ENCODE data around the gene BNC2.

Gene BNC2

DNA sequence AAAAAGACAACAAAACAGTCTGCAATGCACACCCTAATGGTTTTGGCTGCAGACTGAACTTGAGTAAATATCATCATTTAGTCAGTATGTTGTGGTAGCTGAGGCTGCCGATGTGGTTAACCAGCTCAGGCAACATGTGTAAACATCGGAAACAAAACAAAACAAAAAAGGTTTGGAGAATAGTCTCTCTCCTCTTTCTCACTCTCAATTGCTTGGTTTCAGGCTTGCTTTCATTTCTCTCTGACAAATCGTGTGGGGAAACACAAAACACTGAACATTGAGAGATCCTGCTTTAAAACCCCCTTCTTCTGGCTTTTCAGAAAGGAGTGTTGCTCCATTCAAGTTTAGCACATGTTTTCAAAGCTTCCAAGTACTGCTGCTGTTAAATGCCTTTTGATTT, 453.3 kb downstream of the BNC2 start:
- Histone ChIP-seq H3K36me3 (ENCODE audit: control insufficient read depth, insufficient read depth, low read length) (no peaks in the 10 kb centered on the region), H3K4me3 (ENCODE audit: low read length) (no peak overlapping the region), H3K9ac (ENCODE audit: low read length) (no peak overlapping the region), H3K9me3 (ENCODE audit: control insufficient read depth, low read length) (no peaks in the 10 kb centered on the region), H3K4me1 (ENCODE audit: control insufficient read depth, insufficient read depth, low read length) (peaks cover 3% of the 10 kb centered on the region), H3K27me3 (ENCODE audit: control insufficient read depth, insufficient read depth, low read length) (no peaks in the 10 kb centered on the region)

DNA sequence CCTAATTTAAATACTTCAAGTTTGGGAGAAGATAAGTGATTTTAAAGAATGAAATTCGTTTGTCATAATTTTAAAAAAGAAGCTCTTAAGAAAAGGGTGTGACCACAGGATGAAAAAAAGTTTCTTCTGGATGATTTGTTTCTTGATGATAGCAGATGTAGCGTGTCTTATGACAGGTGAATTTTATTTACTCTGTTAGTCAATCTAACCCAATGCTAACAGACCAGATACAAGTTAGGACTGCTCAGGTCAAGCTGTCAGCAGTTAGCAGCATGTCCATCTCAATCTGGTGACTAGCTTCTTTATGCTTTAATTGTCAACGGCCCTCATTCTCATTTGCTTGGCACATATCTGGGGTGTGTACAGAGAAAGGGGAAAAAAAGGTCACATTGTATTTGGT, 456.0 kb downstream of the BNC2 start:
- H3K36me3 ChIP-seq (ENCODE audit: control insufficient read depth, insufficient read depth, low read length), result no peaks in the 10 kb centered on the region
- H3K4me3 ChIP-seq (ENCODE audit: low read length), result no peak overlapping the region
- no peak overlapping the region for H3K9ac ChIP-seq (ENCODE audit: low read length)
- H3K4me1 ChIP-seq (ENCODE audit: control insufficient read depth, insufficient read depth, low read length), result peaks cover 3% of the 10 kb centered on the region
- H3K9me3 ChIP-seq (ENCODE audit: control insufficient read depth, low read length), result no peaks in the 10 kb centered on the region
- H3K27me3 ChIP-seq (ENCODE audit: control insufficient read depth, insufficient read depth, low read length), result no peaks in the 10 kb centered on the region

DNA sequence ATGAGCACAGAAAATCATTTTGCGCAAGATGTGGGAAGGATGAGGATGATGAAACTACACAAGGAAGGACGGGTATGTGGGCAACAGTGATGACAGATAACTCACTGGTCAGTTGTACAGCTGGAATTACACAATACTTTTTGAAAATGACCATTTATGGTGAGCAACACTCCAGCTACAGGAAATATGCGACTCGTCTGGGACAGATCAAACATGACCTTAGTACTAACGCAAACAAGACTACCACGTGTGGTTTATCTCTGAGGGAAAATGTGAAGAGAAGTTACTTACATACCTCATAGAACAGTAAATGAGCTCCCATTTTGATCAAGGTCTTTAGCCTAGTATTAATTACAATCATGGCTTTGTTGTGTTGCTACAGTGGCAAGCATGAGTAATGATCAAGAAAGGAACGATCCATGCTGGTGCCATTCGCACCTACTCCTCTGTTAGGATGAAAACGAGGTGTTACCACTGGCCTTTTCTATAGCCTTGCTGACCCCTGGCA, 456.9 kb downstream of the BNC2 start:
- Histone ChIP-seq H3K9ac (ENCODE audit: low read length) (no peak overlapping the region), H3K4me1 (ENCODE audit: control insufficient read depth, insufficient read depth, low read length) (peaks cover 3% of the 10 kb centered on the region), H3K36me3 (ENCODE audit: control insufficient read depth, insufficient read depth, low read length) (no peaks in the 10 kb centered on the region), H3K27me3 (ENCODE audit: control insufficient read depth, insufficient read depth, low read length) (no peaks in the 10 kb centered on the region), H3K4me3 (ENCODE audit: low read length) (no peak overlapping the region), H3K9me3 (ENCODE audit: control insufficient read depth, low read length) (no peaks in the 10 kb centered on the region)

DNA sequence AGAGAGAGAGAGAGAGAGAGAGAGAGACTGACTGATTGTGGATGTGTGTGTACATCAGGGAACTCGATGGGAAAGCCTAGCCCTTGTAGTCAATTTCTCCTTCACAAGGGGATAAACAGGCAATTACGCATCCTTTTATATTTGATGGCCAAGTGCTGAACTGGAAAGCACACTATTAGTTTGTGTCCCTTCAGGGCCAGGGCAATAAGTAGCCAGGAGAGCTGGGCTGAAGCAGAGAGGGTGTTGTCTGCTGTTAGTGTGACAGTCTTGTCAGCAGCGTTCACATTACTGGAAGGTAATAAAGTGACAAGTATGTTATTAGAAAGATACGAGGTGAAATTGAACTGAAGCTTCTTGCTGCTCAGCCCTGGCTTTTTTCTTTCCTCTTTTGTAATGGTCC, 457.7 kb downstream of the BNC2 start:
- no peaks in the 10 kb centered on the region for H3K27me3 ChIP-seq (ENCODE audit: control insufficient read depth, insufficient read depth, low read length)

DNA sequence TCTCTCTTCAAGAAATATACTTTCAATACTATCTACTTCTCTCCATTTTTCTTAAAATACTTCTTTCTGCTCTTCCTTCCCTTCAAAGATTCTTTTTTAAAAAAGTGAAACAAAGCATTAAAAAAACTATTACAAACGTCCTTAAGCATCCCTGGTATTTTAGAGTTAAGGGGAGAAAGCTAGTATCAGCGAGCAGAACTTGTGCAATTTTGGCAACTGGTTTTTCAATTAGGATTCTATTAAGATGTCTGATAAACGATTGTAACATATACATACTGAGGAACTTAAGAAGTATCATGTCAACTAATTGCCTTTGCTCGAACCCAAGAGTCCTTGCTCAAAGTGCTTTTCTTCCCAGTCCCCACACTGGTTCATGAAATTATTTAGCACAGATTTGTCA, 459.2 kb downstream of the BNC2 start:
- H3K36me3 ChIP-seq (ENCODE audit: control insufficient read depth, insufficient read depth, low read length), result no peaks in the 10 kb centered on the region
- H3K9me3 ChIP-seq (ENCODE audit: control insufficient read depth, low read length), result no peaks in the 10 kb centered on the region
- H3K4me1 ChIP-seq (ENCODE audit: control insufficient read depth, insufficient read depth, low read length), result peaks cover 3% of the 10 kb centered on the region
- no peak overlapping the region for H3K9ac ChIP-seq (ENCODE audit: low read length)
- no peak overlapping the region for H3K4me3 ChIP-seq (ENCODE audit: low read length)
- H3K27me3 ChIP-seq (ENCODE audit: control insufficient read depth, insufficient read depth, low read length), result no peaks in the 10 kb centered on the region

More for the DNA sequence above, 457.7 kb downstream of the BNC2 start:
- H3K4me1 ChIP-seq (ENCODE audit: control insufficient read depth, insufficient read depth, low read length), result peaks cover 3% of the 10 kb centered on the region
- no peaks in the 10 kb centered on the region for H3K36me3 ChIP-seq (ENCODE audit: control insufficient read depth, insufficient read depth, low read length)
- no peak overlapping the region for H3K9ac ChIP-seq (ENCODE audit: low read length)
- no peak overlapping the region for H3K4me3 ChIP-seq (ENCODE audit: low read length)
- no peaks in the 10 kb centered on the region for H3K9me3 ChIP-seq (ENCODE audit: control insufficient read depth, low read length)

DNA sequence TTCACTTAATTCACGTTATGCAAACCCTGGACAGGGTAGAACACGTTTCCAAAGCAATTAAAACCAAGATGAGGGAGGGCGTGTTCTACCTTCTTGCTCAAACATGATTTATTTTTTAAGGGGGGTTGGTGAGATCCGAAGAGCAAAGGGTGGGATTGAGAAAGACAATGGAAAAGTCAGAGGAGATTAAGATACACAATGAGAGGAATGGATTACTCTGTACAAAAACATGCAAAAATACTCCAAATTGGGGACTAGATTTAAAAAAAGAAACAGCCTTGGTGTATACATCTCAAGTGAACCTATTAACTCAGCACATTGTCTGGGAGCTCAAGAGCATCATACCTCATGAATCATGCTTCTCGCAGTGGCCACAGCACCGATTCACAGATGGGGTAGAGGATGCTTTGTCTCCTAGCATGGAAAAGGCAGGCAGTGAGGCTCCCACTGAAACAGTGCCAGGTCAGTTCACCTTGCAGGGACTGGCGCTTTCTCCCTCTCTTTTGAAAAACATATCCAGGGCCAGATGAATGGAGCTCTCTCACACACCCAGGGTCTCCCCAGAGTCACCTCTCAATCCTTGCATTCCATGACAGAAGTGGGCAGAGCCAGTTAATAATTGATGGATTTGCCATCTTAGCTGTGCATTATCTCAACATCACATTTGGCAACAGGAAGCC, 459.7 kb downstream of the BNC2 start:
- Histone ChIP-seq H3K4me3 (ENCODE audit: low read length) (no peak overlapping the region), H3K27me3 (ENCODE audit: control insufficient read depth, insufficient read depth, low read length) (no peaks in the 10 kb centered on the region), H3K36me3 (ENCODE audit: control insufficient read depth, insufficient read depth, low read length) (no peaks in the 10 kb centered on the region), H3K4me1 (ENCODE audit: control insufficient read depth, insufficient read depth, low read length) (peaks cover 3% of the 10 kb centered on the region), H3K9ac (ENCODE audit: low read length) (no peak overlapping the region), H3K9me3 (ENCODE audit: control insufficient read depth, low read length) (no peaks in the 10 kb centered on the region)

DNA sequence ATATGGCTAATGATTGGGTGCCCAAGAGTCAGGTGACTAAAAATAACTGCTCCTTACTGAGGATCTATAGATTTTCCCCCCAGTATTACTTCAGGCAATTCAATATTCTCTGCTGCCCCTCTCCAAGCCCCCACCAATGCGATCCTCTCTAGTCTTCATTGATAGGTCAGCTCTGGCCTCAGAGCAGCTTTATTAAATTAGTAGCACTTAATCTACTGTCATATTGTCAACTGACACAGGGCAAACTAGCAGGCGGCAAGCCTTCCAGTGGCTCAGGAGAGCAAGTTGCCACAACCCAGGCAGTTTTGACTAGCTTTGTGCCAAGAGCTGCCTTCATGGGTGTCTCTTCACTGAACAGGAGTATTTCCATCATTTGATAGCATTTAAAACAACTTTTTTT, 462.9 kb downstream of the BNC2 start:
- H3K36me3 ChIP-seq (ENCODE audit: control insufficient read depth, insufficient read depth, low read length), result no peaks in the 10 kb centered on the region
- no peaks in the 10 kb centered on the region for H3K9me3 ChIP-seq (ENCODE audit: control insufficient read depth, low read length)
- H3K4me1 ChIP-seq (ENCODE audit: control insufficient read depth, insufficient read depth, low read length), result no peaks in the 10 kb centered on the region
- no peak overlapping the region for H3K4me3 ChIP-seq (ENCODE audit: low read length)
- H3K9ac ChIP-seq (ENCODE audit: low read length), result no peak overlapping the region
- no peaks in the 10 kb centered on the region for H3K27me3 ChIP-seq (ENCODE audit: control insufficient read depth, insufficient read depth, low read length)

DNA sequence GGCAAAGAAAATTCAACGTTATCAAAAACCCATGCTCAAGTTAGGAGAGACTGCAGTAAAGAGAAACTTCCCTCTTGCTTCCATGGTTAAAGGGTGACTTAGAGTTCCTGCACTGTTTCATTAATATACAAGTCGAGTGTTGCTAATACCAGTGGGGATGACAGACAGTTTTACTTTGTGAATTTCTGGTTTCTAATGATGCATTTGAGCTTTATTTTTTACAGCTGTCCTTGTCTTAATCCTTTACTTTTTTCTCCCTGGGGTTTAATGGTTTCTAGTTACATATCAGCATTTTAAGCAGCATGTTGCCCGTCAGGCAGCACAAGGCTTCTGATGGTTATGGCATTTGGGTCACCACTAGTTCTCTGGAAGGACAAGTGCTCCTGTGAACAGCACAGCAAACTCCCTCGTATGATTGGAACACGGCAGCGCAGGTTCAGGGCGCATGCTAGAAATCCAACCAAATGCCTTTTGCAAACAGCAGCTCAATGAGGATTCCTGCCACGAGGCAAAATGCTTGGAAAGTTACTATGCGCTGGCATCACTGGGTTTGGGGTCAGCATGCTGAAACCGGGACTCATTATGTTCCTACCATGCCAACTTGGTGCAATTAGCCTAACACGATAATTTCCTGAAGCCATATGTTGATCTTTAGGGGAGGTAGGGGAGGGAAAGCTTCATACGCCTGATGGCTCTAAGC, 463.8 kb downstream of the BNC2 start:
- Histone ChIP-seq H3K9me3 (ENCODE audit: control insufficient read depth, low read length) (no peaks in the 10 kb centered on the region), H3K9ac (ENCODE audit: low read length) (no peak overlapping the region), H3K4me1 (ENCODE audit: control insufficient read depth, insufficient read depth, low read length) (no peaks in the 10 kb centered on the region), H3K27me3 (ENCODE audit: control insufficient read depth, insufficient read depth, low read length) (no peaks in the 10 kb centered on the region), H3K36me3 (ENCODE audit: control insufficient read depth, insufficient read depth, low read length) (no peaks in the 10 kb centered on the region), H3K4me3 (ENCODE audit: low read length) (no peak overlapping the region)

DNA sequence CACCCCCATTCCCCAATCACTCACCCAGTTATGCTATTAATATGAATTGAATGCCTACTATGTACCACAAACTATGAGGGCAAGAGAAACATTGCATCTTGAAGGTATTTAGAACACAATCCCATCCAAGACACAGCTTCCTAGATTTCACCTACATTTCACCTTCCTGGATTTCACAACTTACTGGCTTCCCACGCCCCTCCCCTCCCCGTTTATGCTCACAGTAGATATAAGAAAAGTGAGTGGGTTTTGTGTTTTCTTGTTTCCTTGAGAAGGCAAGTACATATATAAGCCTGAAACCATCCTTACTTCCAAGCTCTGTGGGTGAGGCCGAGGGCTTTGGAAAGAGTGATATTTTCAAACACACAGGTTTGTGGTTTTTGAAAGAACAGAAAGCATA, 465.0 kb downstream of the BNC2 start:
- H3K4me1 ChIP-seq (ENCODE audit: control insufficient read depth, insufficient read depth, low read length), result no peaks in the 10 kb centered on the region
- H3K9me3 ChIP-seq (ENCODE audit: control insufficient read depth, low read length), result no peaks in the 10 kb centered on the region
- H3K27me3 ChIP-seq (ENCODE audit: control insufficient read depth, insufficient read depth, low read length), result no peaks in the 10 kb centered on the region
- no peak overlapping the region for H3K9ac ChIP-seq (ENCODE audit: low read length)
- H3K36me3 ChIP-seq (ENCODE audit: control insufficient read depth, insufficient read depth, low read length), result no peaks in the 10 kb centered on the region
- no peak overlapping the region for H3K4me3 ChIP-seq (ENCODE audit: low read length)

DNA sequence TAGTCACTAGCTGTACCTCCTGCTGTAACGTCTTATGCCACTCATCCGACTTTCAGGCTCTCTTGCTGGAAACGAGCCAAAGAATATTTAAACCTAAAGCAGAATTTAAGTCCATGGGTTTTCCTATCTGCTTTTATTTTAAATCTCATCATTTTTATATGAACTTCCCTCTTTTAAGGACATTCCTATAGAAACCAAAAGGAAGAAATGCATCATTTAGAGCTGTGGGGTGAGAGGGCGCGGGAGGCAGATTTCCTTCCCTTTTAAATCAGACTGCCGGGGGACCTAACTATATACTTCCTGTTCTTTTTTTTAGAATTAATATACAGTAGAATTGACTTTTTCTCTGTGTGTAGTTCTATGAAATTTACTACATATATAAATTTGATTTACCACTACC, 468.8 kb downstream of the BNC2 start:
- H3K4me3 ChIP-seq (ENCODE audit: low read length), result no peak overlapping the region
- H3K4me1 ChIP-seq (ENCODE audit: control insufficient read depth, insufficient read depth, low read length), result no peaks in the 10 kb centered on the region
- no peaks in the 10 kb centered on the region for H3K9me3 ChIP-seq (ENCODE audit: control insufficient read depth, low read length)
- no peaks in the 10 kb centered on the region for H3K27me3 ChIP-seq (ENCODE audit: control insufficient read depth, insufficient read depth, low read length)
- H3K36me3 ChIP-seq (ENCODE audit: control insufficient read depth, insufficient read depth, low read length), result no peaks in the 10 kb centered on the region
- H3K9ac ChIP-seq (ENCODE audit: low read length), result no peak overlapping the region

DNA sequence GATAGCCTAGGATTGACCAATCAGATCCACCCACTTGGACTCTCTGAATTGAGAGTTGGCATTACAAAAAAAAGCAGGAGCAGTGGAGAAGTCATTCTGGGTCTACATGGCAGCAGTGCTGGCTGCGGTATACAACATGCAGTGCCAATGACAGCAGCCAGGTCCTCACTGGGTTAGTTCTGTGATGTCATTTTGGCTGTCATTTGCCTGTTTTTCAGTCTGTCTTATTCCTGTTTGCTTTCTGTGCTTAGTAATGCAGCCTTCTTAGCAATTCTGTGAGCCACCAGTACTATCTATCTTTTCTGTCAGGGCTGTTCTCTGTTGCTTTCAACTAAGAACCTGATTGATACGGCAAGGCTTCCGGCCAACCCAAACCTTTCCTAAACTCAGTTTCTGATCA, 471.8 kb downstream of the BNC2 start:
- Histone ChIP-seq H3K4me3 (ENCODE audit: low read length) (no peak overlapping the region), H3K36me3 (ENCODE audit: control insufficient read depth, insufficient read depth, low read length) (no peaks in the 10 kb centered on the region), H3K9me3 (ENCODE audit: control insufficient read depth, low read length) (peaks cover 3% of the 10 kb centered on the region), H3K9ac (ENCODE audit: low read length) (no peak overlapping the region), H3K4me1 (ENCODE audit: control insufficient read depth, insufficient read depth, low read length) (no peaks in the 10 kb centered on the region), H3K27me3 (ENCODE audit: control insufficient read depth, insufficient read depth, low read length) (no peaks in the 10 kb centered on the region)

DNA sequence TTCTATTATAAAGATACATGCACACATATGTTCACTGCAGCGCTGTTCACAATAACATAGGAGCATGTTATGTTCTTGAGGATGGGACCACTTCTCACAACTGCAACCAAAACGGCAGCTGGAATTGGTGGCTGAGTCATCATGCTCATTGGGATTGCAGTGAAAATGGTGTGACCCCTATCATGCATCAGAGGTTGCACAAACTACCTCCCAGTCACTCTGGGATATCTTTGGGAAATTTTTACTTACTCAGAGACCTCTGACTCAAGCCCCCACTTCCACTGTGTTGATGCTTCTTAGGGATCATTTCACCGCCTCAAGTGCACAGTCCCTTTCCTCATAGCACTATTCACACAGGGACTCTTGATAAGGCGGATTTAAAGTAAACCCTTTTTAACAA, 474.1 kb downstream of the BNC2 start:
- Histone ChIP-seq H3K9me3 (ENCODE audit: control insufficient read depth, low read length) (peaks cover 8% of the 10 kb centered on the region), H3K4me1 (ENCODE audit: control insufficient read depth, insufficient read depth, low read length) (no peaks in the 10 kb centered on the region), H3K36me3 (ENCODE audit: control insufficient read depth, insufficient read depth, low read length) (no peaks in the 10 kb centered on the region), H3K27me3 (ENCODE audit: control insufficient read depth, insufficient read depth, low read length) (no peaks in the 10 kb centered on the region), H3K9ac (ENCODE audit: low read length) (no peak overlapping the region), H3K4me3 (ENCODE audit: low read length) (no peak overlapping the region)

Data from mucosa of stomach (tissue), 1 donor.